Stimulated activated CD8-positive, alpha-beta memory T cell treated with anti-CD3 and anti-CD28 coated beads, Interleukin-2, amount 100 ng/mL, for 48 hours (primary cell): ENCODE results near the gene DYNC1LI2.
A peak's percentile ranks its signal among the peaks of the same experiment; 100 is the strongest.

Source experiments
- DNase-seq, 2 donors: peaks; one replicate each; pipeline ENCODE4 v3.0.0-alpha.2; 2020; ENCODE audit warnings: low read depth in 2 of 2

DYNC1LI2 gene

DNA sequence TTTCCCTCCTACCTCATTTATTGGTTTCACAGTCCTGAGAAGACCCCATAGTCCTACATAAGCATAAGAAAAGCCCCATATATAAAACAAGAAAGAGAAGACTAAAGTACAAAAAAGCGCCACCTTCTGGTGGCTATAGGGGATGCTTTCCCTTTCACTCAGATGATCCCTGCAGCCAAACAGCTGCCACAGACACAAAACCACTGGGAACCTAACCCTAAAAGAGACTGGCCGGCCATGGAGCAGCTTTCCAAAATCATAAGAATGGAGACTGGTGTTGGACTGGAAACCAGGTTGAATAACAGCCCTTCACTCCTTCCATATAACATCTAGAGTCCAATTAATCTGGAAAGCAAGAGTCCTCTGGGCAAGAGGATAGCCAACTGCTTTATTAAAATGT lies 11.4 kb downstream of the DYNC1LI2 start:
- peak in 1 of 2 donors; percentile 14 for DNase-seq

DNA sequence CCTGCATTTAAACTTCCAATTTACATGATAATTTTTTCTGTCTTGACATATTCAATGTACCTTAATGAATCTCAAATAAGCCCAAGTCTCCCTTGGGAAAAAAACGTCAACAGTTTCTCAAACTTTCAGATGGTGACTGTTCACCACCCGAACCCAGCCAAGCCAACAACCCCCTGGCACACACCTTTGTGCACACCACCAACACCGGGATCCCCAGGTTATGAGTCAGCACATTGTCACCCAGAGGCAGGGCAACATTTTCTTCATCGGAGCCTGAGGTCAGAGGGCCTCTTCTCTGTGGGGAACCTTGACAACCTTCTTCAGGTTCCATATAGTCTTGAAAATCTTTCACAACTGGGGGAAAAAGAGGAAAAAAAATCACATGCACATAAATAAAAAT lies 15.5 kb downstream of the DYNC1LI2 start:
- no peak for DNase-seq

DNA sequence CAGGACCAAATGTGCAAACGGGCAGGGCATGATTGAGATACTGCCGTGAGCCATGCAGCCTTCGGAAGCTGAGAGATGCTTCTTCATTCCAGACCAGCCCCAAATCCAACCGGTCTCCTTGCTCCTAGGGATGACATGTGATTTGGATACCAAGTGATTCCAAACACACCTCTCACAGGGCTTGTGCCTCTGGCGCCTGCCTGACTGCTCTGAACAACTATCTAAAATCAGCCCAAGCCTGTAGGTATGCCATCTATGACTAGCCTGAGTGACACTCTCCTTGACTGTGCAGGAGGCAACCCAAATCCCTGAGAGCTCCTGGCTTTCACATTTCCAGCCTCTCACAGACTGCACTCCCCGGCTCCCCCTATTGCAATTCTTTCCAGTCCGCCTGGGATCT lies 20.3 kb downstream of the DYNC1LI2 start:
- DNase-seq, result no peak

DNA sequence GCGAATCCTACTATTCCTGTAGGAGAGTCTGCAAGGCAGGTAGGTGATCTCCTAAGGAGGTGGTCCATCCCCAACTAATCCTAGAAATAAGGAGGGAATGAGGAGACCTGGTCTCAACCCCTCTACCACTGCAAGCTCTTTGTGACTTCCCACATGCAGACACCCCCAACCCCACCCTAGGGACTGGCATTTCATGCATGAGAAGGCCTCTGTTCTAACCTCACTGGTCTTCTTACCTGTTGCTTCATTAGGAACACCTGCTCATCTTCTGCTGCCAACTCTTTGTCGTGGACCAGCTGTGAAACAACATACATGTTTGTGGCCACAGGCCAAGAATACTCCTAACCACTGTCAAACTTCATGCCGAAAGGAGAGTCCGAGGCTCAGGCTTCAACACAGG lies 22.6 kb downstream of the DYNC1LI2 start:
- DNase-seq, result no peak

DNA sequence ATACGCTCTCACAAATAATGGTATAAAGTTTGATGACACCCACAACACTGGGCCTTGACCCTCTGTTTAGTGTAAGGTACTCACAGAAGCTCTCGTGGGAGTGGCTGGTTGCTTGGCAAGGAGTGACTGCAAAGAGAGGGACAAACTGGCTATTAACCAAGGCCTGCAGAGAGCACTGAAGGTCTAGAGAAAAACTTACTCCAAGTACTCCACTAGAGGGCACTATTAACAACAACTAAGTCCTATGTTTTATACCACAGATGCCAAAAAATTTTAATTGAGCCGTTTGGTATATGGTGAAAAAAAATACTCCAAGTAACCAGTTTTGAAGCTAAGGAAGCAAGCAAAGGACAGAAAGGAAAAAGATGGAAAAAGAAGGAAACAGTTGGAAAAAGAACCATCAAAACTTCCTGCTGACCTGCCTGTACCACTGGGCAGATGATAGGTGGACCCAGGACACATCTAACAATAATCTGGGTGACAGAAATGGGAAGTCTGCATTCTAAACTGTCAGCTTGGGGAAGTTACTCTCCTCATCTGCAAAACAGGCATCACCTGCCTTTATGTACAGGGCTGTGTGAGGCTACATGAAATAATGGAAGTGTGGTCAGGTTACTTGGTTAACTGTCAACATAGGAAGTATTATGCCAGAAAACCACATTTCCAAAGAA lies 23.2 kb downstream of the DYNC1LI2 start:
- DNase-seq, result no peak

DNA sequence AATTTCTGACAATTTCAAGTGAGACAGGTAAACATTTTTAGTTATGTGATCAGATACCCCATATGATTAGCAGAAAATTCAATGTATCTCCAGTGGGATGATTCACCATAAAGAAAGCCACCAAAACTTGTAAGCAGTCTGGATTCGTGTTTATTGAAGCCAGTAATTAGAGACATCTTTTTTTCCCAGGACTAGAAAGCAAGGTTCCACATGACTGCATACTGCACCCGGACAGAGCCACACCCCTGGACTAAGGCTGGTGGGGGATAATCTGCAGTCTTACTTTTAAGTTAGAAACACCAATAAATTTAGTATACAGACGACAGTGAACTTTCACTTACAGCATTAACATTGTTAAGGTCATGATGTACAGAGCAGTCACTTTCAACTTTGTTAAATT lies 30.6 kb downstream of the DYNC1LI2 start:
- DNase-seq, result no peak

- no peak for DNase-seq
Measured at GRCh38 chr16:66719246-66719645, 32.2 kb downstream of the DYNC1LI2 start.

GRCh38 chr16:66717776-66718175 lies 33.6 kb downstream of the DYNC1LI2 start:
- DNase-seq, result no peak

GRCh38 chr16:66717112-66717675 lies 34.2 kb downstream of the DYNC1LI2 start:
- DNase-seq, result no peak

- no peak for DNase-seq
Measured at GRCh38 chr16:66714654-66715307, 36.6 kb downstream of the DYNC1LI2 start.

DNA sequence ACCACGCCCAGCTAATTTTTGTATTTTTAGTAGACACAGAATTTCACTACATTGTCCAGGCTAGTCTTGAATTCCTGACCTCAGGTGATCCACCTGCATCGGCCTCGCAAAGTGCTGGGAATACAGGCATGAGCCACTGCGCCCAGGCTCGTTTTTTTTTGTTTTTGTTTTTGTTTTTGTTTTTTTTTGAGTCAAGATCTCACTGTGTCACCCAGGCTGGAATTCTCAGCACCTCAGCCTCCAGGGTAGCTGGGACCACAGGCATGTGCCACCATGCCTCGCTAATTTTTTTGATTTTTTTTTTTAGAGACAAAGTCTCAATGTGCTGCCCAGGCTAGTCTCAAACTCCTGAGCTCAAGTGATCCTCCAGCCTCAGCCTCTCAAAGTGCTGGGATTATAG lies 37.3 kb downstream of the DYNC1LI2 start:
- no peak for DNase-seq

GRCh38 chr16:66713076-66713475 lies 38.3 kb downstream of the DYNC1LI2 start:
- no peak for DNase-seq

DNA sequence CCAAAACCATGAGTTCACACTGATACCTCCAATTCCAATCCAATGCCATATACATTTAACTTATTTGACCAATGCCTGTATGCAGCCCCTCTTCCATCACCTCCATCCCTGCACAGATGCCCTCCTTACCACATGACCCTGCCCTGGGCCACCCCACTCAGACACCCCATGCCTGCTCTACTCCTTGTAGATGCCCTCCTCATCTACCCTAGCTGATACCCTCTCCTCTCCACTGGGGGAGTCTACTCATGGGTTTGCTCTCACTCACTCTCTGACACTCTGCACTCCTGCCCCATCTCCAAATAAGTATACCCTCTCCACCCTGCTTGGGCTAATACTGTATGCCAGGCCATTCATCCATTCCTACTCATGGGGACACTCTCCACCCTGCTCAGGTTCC lies 38.9 kb downstream of the DYNC1LI2 start:
- no peak for DNase-seq

GRCh38 chr16:66711581-66711980 lies 39.8 kb downstream of the DYNC1LI2 start:
- DNase-seq, result no peak

- DNase-seq, result no peak
Measured at GRCh38 chr16:66706506-66706880, 44.9 kb downstream of the DYNC1LI2 start.

GRCh38 chr16:66705790-66706505 lies 45.5 kb downstream of the DYNC1LI2 start:
- DNase-seq, result no peak

- no peak for DNase-seq
Measured at GRCh38 chr16:66703406-66704215, 47.8 kb downstream of the DYNC1LI2 start.

DNA sequence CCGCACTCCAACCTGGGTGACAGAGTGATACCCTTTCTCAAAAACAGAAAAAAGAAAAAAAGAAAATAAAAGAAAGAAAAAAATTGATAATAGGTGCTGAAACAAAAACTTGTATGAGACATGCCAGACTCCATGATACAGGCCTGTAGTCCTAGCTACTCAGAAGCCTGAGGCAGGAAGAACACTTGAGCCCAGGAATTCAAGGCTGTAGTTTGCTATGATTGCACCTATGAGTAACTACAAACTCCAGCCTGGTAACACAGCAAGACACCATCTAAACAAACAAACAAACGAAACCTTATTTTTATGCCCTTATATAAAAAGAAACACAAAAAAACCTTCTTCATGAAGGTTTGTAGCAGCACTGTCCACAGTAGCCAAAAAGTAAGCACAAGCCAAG lies 49.9 kb downstream of the DYNC1LI2 start:
- no peak for DNase-seq

GRCh38 chr16:66701026-66701425 lies 50.4 kb downstream of the DYNC1LI2 start:
- no peak for DNase-seq

GRCh38 chr16:66699898-66700297 lies 51.5 kb downstream of the DYNC1LI2 start:
- DNase-seq, result no peak

- no peak for DNase-seq
Measured at GRCh38 chr16:66698046-66698445, 53.4 kb downstream of the DYNC1LI2 start.
